GM12865 (cell line): ENCODE measurements around the gene TTLL11.

Experiments used
- DNase-seq: peaks from one replicate; pipeline ENCODE4 v3.0.0; 2010; ENCODE audit warnings: low read depth
- H3K4me3 ChIP-seq: 2 replicates; pipeline ENCODE4 v1.5.1; 2011; ENCODE audit warnings: mild to moderate bottlenecking, low read depth, low read length, control low read depth
- TF ChIP-seq, protein P1 (sequence below): IDR thresholded peaks from 2 replicates; pipeline ENCODE4 v1.5.1; 2011; ENCODE audit warnings: low read length, control low read depth, low read depth, inconsistent platforms; ENCODE audit not compliant: insufficient read depth; ENCODE audit errors: missing control alignments

The TTLL11 gene

DNA sequence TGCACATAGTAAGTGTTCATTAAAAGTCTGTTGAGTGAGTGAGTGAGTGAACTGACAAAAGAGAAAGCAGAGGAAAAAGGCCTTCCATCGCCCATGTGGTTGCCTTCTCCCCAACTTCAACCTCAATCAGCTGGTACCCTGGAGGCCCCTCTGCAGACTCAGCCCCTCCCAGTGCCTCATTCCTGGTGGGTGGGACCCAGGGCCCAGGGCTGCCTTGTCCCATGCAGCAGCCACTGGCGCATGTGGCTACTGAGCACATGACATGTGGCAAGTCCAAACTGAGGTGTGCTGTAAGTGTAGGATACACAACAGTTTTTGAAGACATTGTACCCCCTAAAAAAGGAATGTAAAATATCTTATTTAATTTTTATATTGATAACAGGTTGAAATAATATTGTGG lies 36.9 kb upstream of the TTLL11 start:
- H3K4me3 ChIP-seq, result no peak overlapping the region
- TF ChIP-seq, protein P1, sequence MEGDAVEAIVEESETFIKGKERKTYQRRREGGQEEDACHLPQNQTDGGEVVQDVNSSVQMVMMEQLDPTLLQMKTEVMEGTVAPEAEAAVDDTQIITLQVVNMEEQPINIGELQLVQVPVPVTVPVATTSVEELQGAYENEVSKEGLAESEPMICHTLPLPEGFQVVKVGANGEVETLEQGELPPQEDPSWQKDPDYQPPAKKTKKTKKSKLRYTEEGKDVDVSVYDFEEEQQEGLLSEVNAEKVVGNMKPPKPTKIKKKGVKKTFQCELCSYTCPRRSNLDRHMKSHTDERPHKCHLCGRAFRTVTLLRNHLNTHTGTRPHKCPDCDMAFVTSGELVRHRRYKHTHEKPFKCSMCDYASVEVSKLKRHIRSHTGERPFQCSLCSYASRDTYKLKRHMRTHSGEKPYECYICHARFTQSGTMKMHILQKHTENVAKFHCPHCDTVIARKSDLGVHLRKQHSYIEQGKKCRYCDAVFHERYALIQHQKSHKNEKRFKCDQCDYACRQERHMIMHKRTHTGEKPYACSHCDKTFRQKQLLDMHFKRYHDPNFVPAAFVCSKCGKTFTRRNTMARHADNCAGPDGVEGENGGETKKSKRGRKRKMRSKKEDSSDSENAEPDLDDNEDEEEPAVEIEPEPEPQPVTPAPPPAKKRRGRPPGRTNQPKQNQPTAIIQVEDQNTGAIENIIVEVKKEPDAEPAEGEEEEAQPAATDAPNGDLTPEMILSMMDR, result no peak
- DNase-seq, result no peak

DNA sequence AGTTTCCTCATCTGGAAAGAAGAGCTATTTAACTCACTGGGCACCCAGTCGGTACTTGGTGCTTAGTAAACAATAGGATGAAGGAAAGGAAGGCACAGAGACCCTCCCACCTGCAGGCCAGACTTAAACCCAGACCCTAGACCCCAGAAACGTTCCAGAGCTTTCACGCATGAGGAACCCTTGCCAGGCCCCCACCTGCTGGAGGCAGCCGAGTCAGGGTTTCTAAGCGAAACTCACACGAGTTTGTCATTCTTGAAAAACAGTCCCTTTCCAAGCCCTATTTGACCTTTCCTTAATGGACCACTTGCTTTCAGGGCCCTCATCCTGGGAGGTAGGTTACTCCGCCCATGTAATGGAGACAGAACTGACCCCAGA lies 35.8 kb upstream of the TTLL11 start:
- no peak overlapping the region for H3K4me3 ChIP-seq
- DNase-seq, result no peak
- TF ChIP-seq, protein P1, result no peak

DNA sequence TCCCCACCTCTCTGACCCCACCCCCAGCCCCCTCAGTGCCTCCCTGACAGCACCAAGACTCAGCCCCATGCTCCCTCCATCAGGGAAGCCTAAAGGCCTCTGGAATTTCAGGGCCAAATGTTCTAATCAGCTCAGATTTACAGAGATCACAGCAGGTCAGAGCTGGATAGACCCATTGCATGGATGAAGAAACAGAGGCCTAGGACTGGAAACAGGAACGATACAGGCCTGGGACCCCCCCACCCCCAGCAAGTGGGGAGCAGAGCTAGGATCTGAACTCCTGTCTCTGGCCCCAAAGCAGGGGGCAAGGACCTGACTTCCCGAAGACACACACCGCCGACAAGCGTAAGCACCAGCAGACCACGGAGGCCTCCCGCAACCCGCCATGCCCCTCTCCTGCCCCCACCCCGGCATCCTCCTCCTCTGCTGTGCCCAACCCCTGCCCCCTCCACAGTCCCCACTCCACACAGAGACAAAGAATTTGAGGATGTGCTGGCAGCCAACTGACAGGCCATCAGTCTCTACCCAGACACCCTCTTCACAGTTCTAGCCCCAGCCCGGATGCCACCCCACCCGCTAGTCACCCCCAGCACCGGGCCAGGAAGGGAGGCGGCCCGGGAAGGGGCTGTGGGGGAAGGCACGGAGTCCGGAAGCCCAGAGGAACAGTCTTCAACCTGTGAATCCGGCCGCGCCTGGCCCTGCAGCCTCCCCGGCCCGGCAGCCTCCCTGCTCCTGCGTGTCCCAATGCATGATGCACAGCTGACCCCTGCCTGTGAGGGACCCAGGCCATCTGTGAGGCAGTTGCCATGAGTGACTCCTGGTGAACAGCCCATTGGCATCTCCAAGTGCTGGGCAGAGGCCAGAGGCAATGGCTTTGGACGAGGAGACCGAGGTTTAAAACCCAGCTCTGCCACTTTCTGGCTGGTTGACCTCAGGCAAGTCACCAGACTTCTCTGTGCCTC lies 35.2 kb upstream of the TTLL11 start:
- H3K4me3 ChIP-seq, result no peak overlapping the region
- DNase-seq, result no peak
- TF ChIP-seq, protein P1, result no peak

DNA sequence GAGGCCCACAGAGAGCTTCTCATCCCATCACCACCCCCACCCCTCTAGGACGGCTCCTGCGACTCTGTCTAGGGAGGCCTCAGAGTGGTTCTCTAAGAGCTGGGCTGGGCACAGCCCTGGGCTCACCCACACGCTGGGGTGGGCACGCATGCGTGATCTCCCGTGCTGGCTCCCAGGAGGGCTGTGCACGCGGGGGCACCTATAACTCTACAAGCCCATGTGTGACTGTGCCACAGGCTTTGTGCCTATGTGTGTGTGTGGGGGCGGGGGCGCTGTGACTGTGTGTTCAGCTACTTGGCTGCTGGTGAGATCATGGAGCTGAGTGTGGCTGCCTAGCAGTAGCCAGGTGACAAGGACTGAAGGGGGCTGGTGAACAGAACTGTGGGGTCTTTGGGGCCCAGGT lies 34.3 kb upstream of the TTLL11 start:
- no peak overlapping the region for H3K4me3 ChIP-seq
- no peak for DNase-seq
- TF ChIP-seq, protein P1, result no peak

DNA sequence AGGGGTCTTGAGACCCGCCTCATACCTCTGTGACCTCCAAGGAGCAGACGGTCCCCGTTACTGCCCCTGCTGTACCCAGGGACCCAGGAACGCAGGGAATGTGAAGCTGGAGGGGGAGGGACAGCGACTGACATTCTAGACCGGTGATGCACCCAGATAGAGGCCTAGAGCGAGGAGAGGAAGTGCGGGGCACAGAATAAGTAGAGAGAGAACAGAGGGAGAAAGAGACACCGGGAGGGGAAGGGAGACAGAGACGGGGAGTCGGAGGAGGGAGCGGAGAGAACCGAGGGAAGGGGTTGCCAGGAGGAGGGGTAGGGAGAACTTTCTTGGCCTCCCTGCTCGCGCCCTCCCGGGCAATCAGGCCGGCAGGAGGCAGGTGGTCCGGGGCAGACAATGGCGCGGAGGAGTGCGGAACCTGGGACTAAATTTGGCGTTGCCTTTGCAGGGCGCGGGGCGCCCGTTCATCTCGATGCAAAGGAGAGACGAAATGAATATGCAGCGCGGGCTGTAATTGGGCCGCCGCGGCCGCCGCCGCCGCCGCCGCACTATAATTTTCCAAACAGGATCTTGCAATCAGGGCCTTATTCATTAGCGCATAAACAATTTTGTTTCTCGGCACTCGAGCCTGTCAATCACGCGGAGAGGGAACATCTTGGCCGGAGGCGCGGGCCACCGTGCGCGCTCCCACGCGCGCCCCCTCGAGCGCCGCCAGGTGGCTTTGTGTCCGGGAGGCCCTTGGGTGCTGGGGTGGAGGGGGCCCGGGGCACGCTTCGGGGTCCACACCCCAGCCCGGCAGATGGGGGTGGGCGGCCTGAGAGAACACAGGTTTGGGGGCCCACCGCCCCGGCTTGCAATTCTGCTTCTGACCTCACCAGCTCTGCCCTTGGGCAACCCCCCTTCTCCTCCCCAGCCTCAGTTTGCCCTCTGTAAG lies 33.5 kb upstream of the TTLL11 start:
- no peak for DNase-seq
- TF ChIP-seq, protein P1, result no peak
- H3K4me3 ChIP-seq, result no peak overlapping the region

DNA sequence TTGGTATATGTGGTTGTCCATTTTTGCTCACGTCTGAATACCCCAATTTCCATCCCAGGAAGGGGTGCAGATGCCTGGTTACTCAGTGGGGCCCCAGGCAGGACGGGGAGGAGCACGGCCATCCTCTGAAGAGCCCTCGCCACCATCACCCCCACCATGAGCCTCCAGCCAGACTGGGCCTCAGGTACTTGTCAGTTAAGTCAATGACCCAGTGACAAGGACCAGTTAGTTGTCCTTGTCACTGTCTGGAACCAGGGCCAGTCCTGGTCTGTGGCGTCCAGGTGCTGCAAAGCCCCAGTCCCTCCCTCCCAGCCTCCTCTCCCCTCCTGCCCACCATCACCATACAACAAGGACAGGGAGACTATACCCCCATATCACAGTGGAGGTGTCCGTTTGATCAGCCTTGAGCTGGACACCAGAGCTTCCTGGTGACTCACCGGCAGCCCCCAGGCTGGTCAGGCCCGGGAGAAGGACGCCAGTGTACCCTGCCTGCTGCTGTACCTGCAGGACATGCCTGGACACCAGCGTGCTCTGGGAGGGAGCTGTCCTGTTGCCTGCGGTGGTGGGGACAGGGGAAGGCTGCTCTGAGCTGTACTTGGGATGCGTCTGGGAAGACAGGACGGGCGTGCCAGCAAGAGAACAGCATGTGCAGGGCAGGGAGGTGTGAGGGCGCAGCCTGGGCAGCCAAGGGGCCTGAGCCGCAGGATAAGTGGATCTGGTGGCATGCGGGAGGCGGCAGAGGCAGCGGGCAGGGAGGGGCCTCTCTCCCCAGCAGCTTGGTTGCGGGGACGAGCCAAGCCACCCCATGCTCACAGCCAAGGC lies 32.6 kb upstream of the TTLL11 start:
- DNase-seq, result no peak
- TF ChIP-seq, protein P1, result no peak
- no peak overlapping the region for H3K4me3 ChIP-seq
